ENCODE results near the gene AGER. TPM values are rescaled to one million over a fixed set of nuclear protein-coding genes. Genes with fewer than 3 reads are reported as not detected.

AGER gene
- total and polyA plus RNA-seq, 2 experiments from 2014 or later, result 3.4 to 4.5 TPM

GRCh38 chr6:32177788-32178546 is 6.1 kb downstream of the AGER start, which contains the start of gene RNF5:
Gene RNF5 (plus strand): TSS chr6:32178405. CDS start chr6:32178512, 107 bp downstream.
- Histone ChIP-seq H3K27ac (peak within 1 kb of the TSS; percentile 94), H3K36me3 (replicated peaks; ENCODE audit: insufficient read depth, low read depth) (no peaks in the 10 kb centered on the region), H4K20me1 (ENCODE audit: insufficient read depth, poor library complexity, severe bottlenecking) (no peaks in the 10 kb centered on the region), H3K27me3 (no peaks in the 10 kb centered on the region), H3K9me2 (replicated peaks; ENCODE audit: insufficient read depth) (no peaks in the 10 kb centered on the region), H3K4me2 (peak within 1 kb of the TSS; percentile 86), H3K4me3 (peak within 1 kb of the TSS; percentile 51), H3K4me1 (ENCODE audit: insufficient read depth) (peaks cover 13% of the 10 kb centered on the region), H2AFZ (peak within 1 kb of the TSS; percentile 24), H3K79me2 (peaks cover 44% of the 10 kb centered on the region), H3K9me3 (ENCODE audit: low read depth) (no peaks in the 10 kb centered on the region)
- TF ChIP-seq EZH2 (IDR thresholded peaks at IDR 0.05; ENCODE audit: borderline replicate concordance), result no peak
- no peak for TF ChIP-seq CTCF (IDR thresholded peaks at IDR 0.05; ENCODE audit: poor library complexity)
- TF ChIP-seq EZH2phosphoT487 (IDR thresholded peaks at IDR 0.05; ENCODE audit: low read depth, severe bottlenecking, unreplicated experiment), result no peak
- DNase-seq (ENCODE audit: low spot score), result peak; percentile 99
- 2% methylated on average over 28 of the region's 33 CpGs for WGBS (ENCODE audit: low lambda C conversion rate, missing lambda C conversion rate)

- Histone ChIP-seq H3K79me2 (peaks cover 48% of the 10 kb centered on the region), H4K20me1 (ENCODE audit: insufficient read depth, poor library complexity, severe bottlenecking) (no peaks in the 10 kb centered on the region), H3K9me2 (replicated peaks; ENCODE audit: insufficient read depth) (no peaks in the 10 kb centered on the region), H3K27me3 (no peaks in the 10 kb centered on the region), H3K4me2 (peak overlapping the region; percentile 71), H3K4me1 (ENCODE audit: insufficient read depth) (peaks cover 13% of the 10 kb centered on the region), H3K36me3 (replicated peaks; ENCODE audit: insufficient read depth, low read depth) (no peaks in the 10 kb centered on the region), H3K9me3 (ENCODE audit: low read depth) (no peaks in the 10 kb centered on the region), H3K4me3 (peak overlapping the region; percentile 6), H3K27ac (peak overlapping the region; percentile 94), H2AFZ (peak overlapping the region; percentile 24)
- WGBS (ENCODE audit: low lambda C conversion rate, missing lambda C conversion rate), result 0% methylated on average over 20 of the region's 20 CpGs
- no peak for TF ChIP-seq EZH2phosphoT487 (IDR thresholded peaks at IDR 0.05; ENCODE audit: low read depth, severe bottlenecking, unreplicated experiment)
- TF ChIP-seq CTCF (IDR thresholded peaks at IDR 0.05; ENCODE audit: poor library complexity), result no peak
- TF ChIP-seq EZH2 (IDR thresholded peaks at IDR 0.05; ENCODE audit: borderline replicate concordance), result no peak
- peak; percentile 76 for DNase-seq (ENCODE audit: low spot score)
Measured at GRCh38 chr6:32177183-32177787, 6.8 kb downstream of the AGER start.

GRCh38 chr6:32176476-32177182 is 7.4 kb downstream of the AGER start:
- no peak for DNase-seq (ENCODE audit: low spot score)
- Histone ChIP-seq H3K36me3 (replicated peaks; ENCODE audit: insufficient read depth, low read depth) (no peaks in the 10 kb centered on the region), H3K9me3 (ENCODE audit: low read depth) (no peaks in the 10 kb centered on the region), H2AFZ (peak overlapping the region; percentile 24), H4K20me1 (ENCODE audit: insufficient read depth, poor library complexity, severe bottlenecking) (no peaks in the 10 kb centered on the region), H3K9me2 (replicated peaks; ENCODE audit: insufficient read depth) (no peaks in the 10 kb centered on the region), H3K27ac (peak overlapping the region; percentile 94), H3K79me2 (peaks cover 55% of the 10 kb centered on the region), H3K4me3 (peak overlapping the region; percentile 6), H3K4me2 (peak overlapping the region; percentile 71), H3K4me1 (ENCODE audit: insufficient read depth) (peaks cover 13% of the 10 kb centered on the region), H3K27me3 (no peaks in the 10 kb centered on the region)
- WGBS (ENCODE audit: low lambda C conversion rate, missing lambda C conversion rate), result 20% methylated on average over 5 of the region's 5 CpGs
- TF ChIP-seq CTCF (IDR thresholded peaks at IDR 0.05; ENCODE audit: poor library complexity), result no peak
- TF ChIP-seq EZH2phosphoT487 (IDR thresholded peaks at IDR 0.05; ENCODE audit: low read depth, severe bottlenecking, unreplicated experiment), result no peak
- TF ChIP-seq EZH2 (IDR thresholded peaks at IDR 0.05; ENCODE audit: borderline replicate concordance), result no peak
